HTERT RPE-1 (cell line): ENCODE data around the gene SNRNP48.

ENCODE experiments used
- in situ Hi-C: fragments of 300-500 bp; cut with MboI; formaldehyde crosslinking; loops from 4 replicates; pipeline ENCODE4 v1.14.3; 2020; ENCODE audit warnings: low sequenced_read_pairs

Gene SNRNP48

DNA sequence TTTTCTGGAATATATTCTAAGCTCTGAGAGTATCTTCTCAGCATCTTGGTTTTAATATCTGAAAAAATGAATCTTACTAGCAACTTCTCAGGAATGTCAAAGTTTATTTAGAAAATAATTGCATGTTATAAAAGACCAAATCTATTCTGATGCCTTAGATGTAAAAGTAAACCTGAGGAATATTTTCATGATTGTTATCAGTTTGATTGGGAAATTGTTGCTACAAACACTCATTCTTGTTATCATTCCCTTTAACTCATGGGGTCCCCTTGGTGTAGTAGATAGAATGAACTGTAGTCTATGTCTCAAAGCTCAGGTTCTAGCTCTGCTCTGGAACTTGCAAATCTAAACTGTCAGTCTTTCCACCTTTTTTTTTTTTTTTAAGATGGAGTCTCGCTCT lies 50.0 kb downstream of the SNRNP48 start:
- in situ Hi-C loops, result no loop called here

DNA sequence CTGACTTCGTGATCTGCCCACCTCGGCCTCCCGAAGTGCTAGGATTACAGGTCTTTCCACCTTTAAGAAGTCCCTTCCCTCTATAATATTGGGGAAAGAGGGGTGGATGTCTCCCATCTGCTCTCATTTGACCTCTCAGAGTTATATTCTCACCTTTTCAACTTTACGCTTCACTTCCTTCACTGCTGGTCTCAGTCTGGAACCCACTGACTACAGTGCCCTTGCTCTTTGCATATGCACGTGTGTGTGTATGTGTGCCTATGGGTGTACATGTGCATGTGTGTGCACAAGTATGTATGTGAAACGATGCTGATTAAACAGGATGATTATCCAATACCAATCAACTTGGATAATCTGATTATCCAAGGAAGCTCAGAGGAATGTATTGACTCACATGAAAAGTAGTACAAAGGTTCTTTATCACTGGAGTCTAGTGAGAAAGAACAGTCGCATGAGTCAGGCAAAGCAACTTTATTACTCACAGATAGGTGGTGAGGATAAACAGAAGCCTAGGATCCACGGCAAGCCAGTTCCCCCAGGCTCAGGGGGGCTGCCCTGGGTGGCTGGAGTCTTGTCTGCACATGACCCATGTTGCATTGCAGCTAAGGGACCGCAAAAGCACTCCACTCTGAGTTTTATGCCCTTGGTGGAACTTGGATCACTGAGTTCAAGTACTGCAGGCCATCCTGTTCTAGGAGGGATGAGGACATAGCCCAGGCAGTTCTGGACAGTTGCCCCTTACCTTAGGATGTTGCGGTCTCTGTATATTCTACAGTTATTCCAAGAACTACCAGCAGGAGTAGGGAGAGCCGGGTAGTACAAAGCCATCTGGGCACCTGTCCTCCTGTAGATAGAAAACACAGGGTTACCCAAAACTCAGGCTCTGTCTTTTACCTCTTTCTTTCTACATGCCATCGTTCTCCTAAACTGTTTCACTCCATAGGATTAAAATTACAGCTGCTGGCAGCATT lies 50.9 kb downstream of the SNRNP48 start:
- in situ Hi-C loops, result no loop called here

DNA sequence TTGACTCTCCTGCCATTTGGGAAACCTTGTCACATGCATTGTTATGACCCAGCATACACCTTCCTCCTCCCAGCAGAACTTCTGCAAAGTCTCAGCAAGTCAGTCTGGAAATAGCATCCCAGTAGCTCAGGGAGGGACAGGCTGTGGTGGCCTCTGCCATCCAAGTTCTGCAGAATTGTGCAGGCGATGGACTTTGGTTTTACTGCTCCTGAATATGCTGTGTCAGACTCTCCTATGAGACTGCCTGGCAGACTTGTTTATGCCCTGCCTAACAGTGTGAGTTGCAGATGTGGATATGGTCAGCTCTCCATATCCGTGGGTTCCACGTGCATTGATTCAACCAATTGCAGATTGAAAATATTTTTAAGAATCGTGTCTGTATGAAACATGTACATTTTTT lies 52.8 kb downstream of the SNRNP48 start:
- in situ Hi-C loops, result no loop called here

DNA sequence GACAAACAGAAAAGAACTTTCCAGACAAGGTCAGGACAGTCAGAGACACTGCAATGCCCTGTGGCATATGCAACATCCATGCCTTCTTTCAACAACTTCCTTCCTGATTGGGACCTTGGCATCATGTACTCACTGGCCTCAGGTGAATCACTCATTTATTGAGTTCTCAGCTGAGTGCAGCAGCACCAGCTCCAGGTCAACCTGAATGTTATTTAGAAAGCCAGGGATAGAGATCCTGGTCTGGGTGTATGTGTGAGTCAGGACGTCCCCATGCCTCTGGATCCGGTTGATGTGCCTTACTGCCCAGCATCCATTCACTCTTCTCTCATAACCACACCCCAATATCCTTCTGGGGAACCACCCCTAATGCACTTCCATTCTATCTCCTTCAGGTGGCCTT lies 54.4 kb downstream of the SNRNP48 start:
- in situ Hi-C loops, result no loop called here

DNA sequence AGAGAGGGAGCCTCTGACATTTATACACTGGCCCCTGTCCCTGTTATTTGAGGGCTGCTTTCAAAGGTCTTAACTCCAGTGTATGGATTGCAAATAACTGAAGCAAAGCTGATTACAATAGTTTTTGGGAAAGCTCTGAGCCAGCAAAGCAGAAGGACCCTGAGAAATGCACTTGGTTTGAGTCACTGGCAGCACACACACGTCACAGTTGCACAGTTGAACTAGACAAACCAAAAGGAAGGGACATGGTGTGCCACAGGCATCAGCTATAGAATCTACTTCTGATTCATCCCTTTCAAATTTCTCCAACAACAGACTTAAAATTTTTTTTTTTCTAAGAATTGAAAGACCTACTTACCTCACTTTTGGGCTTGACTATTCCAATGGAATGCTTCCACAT lies 56.4 kb downstream of the SNRNP48 start:
- in situ Hi-C loops, result no loop called here

DNA sequence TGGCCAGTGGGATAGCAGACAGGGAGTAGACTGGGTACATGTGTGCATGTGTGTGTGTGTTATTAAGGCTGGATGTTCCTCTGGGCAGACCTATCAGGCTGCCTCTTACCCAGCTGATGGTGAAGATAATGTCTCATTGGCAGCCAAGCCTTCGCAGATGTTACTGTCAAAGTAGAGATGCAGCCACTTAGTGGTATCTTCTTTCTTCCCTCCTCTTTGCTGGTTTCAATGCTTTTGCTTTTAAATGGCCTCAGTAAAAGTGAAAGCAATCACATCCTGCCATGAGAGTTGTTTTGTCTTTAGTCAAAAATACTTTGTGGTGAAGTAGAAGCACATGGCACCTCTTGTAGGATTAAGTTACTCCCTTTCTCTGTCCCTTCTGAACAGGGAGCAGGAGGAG lies 57.5 kb downstream of the SNRNP48 start:
- in situ Hi-C loops, result no loop called here

DNA sequence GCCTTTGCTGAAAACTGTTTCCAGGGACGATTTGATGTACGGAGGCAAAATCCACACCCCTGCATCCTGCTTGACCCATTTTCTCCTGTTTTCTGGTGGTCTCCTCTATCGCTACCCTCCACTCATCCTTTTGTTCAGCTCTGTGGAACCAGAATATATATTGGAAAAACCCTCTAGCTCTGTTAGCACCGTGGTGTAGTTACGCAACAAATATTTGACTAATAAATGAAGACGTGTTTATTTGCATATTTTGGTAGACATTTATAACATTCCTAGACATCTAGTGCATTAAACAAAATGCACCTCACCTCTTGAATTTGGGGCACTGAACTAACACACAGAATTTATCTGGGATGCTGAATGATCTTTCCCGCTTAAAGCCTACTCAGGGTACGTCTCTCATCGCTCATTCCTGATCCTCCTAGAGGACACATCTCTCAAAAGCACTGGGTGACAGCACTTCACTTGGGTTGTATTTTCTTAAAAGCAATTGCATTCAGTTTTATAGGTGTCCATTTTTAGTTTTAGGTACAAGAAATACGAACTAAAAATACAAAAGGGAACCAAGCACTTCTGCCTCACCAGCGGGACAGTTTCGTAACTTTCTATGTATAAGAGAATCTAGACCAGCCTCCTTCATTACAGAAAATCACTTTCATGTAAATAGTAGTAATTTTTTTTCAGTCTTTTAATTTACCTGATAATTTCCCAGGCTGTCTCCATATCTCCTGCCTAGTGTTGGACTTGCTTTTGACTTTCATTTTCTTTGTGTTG lies 59.2 kb downstream of the SNRNP48 start:
- in situ Hi-C loops, result no loop called here

DNA sequence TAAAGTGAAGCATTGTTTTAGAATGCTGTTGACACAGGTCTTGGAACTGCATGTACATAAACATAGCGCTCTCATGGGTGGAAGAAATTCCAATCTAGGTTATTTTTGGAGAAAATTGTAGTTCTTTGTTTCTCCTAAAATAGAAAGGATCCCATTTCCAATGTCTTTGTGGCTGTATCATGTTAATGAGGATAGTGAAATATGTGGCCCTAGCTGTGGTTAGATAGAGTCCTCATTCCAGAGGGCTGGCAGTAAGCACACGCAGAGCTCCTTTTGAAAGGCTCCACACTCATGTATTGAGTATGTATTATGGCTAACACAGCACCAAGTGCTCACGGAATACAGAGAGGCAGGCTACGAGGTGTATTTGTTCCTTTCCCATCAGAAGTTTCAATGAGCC lies 60.9 kb downstream of the SNRNP48 start:
- in situ Hi-C loops, result no loop called here

DNA sequence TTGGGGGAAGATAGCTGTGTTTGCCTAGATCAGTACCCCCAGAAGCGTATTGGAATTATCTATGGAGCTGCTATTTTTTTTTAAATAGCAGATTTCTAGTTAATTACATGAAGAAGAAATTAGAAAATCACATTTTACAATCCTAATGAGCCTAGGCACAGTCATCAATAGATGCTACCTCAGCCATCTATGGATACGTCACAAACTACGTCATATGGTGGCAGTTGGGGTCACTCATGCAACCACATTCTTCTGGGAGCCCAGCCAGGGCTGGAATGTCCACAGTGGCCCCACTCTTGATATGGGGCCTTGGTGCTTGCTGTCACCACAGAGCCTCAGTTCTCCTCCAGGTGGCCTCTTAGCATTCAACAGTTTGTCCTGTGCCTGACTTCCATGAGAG lies 63.0 kb downstream of the SNRNP48 start:
- in situ Hi-C loops, result no loop called here

DNA sequence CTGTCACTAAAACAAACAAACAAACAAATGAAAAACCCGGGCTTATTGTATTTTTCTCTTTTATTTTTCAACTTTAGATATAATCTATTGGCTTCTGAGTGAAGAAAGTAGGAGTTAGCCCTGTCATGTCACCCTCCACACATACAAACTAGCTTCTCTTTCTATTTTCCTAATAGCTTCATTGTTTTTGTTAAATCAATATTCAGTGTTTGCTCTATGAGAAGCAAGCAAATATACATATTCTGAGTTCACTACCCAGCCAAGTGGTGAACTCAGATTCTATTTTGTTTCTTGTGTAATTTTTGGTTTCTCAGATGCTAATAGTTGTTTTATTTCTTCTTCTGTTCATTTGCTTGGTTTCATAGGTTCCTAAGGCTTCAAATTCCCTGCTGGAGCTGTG lies 66.4 kb downstream of the SNRNP48 start:
- in situ Hi-C loops, result no loop called here

DNA sequence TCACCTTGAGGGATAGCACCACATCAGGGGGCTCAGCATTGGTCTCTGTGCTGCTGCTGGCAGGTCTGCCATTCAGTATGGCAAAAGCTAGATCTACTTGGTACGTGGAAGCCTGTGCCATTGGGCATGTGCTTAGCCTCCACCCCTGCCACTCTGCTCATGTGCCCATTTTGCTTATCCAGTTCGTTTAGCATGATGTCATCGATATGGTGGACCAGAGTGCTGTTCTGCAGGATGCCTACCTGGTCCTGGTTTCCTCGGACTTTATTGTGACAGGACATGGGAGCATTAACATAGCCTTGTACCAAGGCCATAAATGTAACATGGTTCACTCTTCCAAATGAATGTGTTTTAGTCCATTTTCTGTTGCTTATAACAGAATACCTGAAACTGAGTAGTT lies 68.5 kb downstream of the SNRNP48 start:
- in situ Hi-C loops, result no loop called here

DNA sequence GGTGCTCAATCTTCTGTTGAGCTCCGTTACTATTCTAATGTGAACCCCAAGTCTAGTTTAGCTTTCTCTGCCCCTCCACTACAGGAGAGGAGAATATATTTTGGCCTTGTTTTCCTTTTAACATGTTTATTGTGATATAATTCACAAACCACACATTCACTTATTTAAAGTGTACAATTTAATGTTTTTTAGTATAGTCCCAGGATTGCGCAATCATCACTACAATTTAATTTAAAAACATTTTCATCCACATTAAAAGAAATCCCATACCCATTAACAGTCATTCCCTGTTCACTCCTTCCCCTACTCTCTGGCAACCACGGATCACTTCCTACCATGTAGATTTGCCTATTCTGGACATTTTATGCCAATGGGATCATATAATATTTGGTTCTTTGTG lies 71.4 kb downstream of the SNRNP48 start:
- in situ Hi-C loops, result no loop called here
